CD14-positive monocyte (primary cell): ENCODE data around the gene CLDN9. TPM values are rescaled to one million over a fixed set of nuclear protein-coding genes. Genes with fewer than 3 reads are reported as not detected.

Experiments used
- DNase-seq, 3 donors: peaks; one replicate each; pipeline ENCODE4 v3.0.0-alpha.2; 2011 to 2022
- H2AFZ ChIP-seq: 2 replicates; pipeline ENCODE4 v1.6.0; 2012; ENCODE audit warnings: mild to moderate bottlenecking, low read depth, low read length, inconsistent platforms; ENCODE audit not compliant: insufficient read depth, poor library complexity, severe bottlenecking
- H3K27ac ChIP-seq, 2 donors: 1 replicate in 1 of 2; 2 replicates in 1 of 2; pipeline ENCODE4 v1.5.1; 2012 to 2013; ENCODE audit warnings: low read length in 2 of 2, control low read depth in 1 of 2, inconsistent platforms in 1 of 2, low read depth in 1 of 2, mild to moderate bottlenecking in 1 of 2
- H3K27me3 ChIP-seq, 2 donors: one replicate each; pipeline versions ENCODE4 v1.6.0 to v1.6.1; 2011 to 2013; ENCODE audit warnings: low read length in 2 of 2; ENCODE audit not compliant: control insufficient read depth in 2 of 2, insufficient read depth in 2 of 2
- H3K36me3 ChIP-seq, 2 donors: replicated peaks in 1 of 2; 1 replicate in 1 of 2; 2 replicates in 1 of 2; pipeline versions ENCODE4 v1.5.1 to v1.6.1; 2012 to 2013; ENCODE audit warnings: low read length in 2 of 2, control low read depth in 1 of 2, inconsistent platforms in 1 of 2, mild to moderate bottlenecking in 1 of 2; ENCODE audit not compliant: insufficient read depth in 2 of 2, control insufficient read depth in 1 of 2
- H3K4me1 ChIP-seq, 2 donors: 1 replicate in 1 of 2; 2 replicates in 1 of 2; pipeline versions ENCODE4 v1.5.1 to v1.6.1; 2012 to 2013; ENCODE audit warnings: low read length in 2 of 2, control low read depth in 1 of 2, inconsistent platforms in 1 of 2, mild to moderate bottlenecking in 1 of 2, moderate library complexity in 1 of 2; ENCODE audit not compliant: insufficient read depth in 2 of 2, control insufficient read depth in 1 of 2
- H3K4me2 ChIP-seq: replicated peaks from 2 replicates; pipeline ENCODE3; 2012; ENCODE audit warnings: low read length, moderate library complexity, mild to moderate bottlenecking; ENCODE audit not compliant: poor library complexity, severe bottlenecking; ENCODE audit errors: extremely low read depth
- H3K4me3 ChIP-seq, 3 experiments: fragments of 200-600 bp in 1 of 3; sonication (generic) in 1 of 3; replicated peaks in 1 of 3; 1 replicate in 2 of 3; 2 replicates in 1 of 3; pipeline ENCODE4 v1.5.1; 2011 to 2013; ENCODE audit warnings: low read length in 3 of 3, mild to moderate bottlenecking in 3 of 3, control low read depth in 2 of 3, low read depth in 2 of 3, inconsistent platforms in 1 of 3, moderate library complexity in 1 of 3
- H3K79me2 ChIP-seq: 2 replicates; pipeline ENCODE4 v1.6.0; 2012; ENCODE audit warnings: mild to moderate bottlenecking, control low read depth, inconsistent platforms, low read length, moderate library complexity; ENCODE audit not compliant: insufficient read depth
- H3K9ac ChIP-seq: 2 replicates; pipeline ENCODE4 v1.6.0; 2017; ENCODE audit warnings: low read length, mild to moderate bottlenecking; ENCODE audit not compliant: insufficient read depth, poor library complexity, severe bottlenecking
- H3K9me3 ChIP-seq, 2 donors: replicated peaks in 1 of 2; 1 replicate in 1 of 2; 2 replicates in 1 of 2; pipeline versions ENCODE4 v1.5.1 to v1.6.1; 2012 to 2013; ENCODE audit warnings: low read length in 2 of 2, control low read depth in 1 of 2; ENCODE audit not compliant: control insufficient read depth in 1 of 2, insufficient read depth in 1 of 2
- H4K20me1 ChIP-seq: 2 replicates; pipeline ENCODE4 v1.6.0; 2012; ENCODE audit warnings: mild to moderate bottlenecking, low read length, control low read depth, moderate library complexity; ENCODE audit not compliant: insufficient read depth
- H3K27ac Mint-ChIP-seq, 7 donors: one replicate each; pipeline ENCODE4 v1.8.0; 2020; ENCODE audit warnings: mild to moderate bottlenecking in 7 of 7, mixed read lengths in 7 of 7, moderate library complexity in 6 of 7, inconsistent platforms in 2 of 7
- H3K27me3 Mint-ChIP-seq, 3 donors: one replicate each; pipeline ENCODE4 v1.8.0; 2021 to 2022; ENCODE audit warnings: low read depth in 3 of 3, mild to moderate bottlenecking in 3 of 3, mixed read lengths in 3 of 3, moderate library complexity in 3 of 3, inconsistent platforms in 1 of 3
- H3K36me3 Mint-ChIP-seq, 2 donors: one replicate each; pipeline ENCODE4 v1.8.0; 2020; ENCODE audit warnings: mixed read lengths in 2 of 2, inconsistent platforms in 1 of 2, mild to moderate bottlenecking in 1 of 2
- H3K4me1 Mint-ChIP-seq: one replicate; pipeline ENCODE4 v1.8.0; 2020; ENCODE audit warnings: mild to moderate bottlenecking, mixed read lengths
- H3K4me3 Mint-ChIP-seq, 2 donors: one replicate each; pipeline ENCODE4 v1.8.0; 2020; ENCODE audit warnings: mild to moderate bottlenecking in 2 of 2, mixed read lengths in 2 of 2, moderate library complexity in 1 of 2
- H3K9me3 Mint-ChIP-seq, 7 donors: one replicate each; pipeline ENCODE4 v1.8.0; 2020 to 2022; ENCODE audit warnings: mixed read lengths in 7 of 7, mild to moderate bottlenecking in 6 of 7, moderate library complexity in 6 of 7, inconsistent platforms in 2 of 7
- WGBS: methylation state at CpG from one replicate; pipeline ENCODE4 v1.1.5; 2013; ENCODE audit warnings: missing lambda C conversion rate; ENCODE audit not compliant: insufficient coverage; 5-methylcytosine and 5-hydroxymethylcytosine counted together
- intact Hi-C, 2 donors: fragments of 100-400 bp; cut with micrococcal nuclease; formaldehyde crosslinking; loops; one replicate each; pipeline versions ENCODE4 v1.15.0 to v1.15.1; 2023
- polyA plus RNA-seq, 3 donors: library from polyadenylated mRNA; depleted of rRNA in 1 of 3; unstranded in 2 of 3; stranded (reverse) in 1 of 3; fragments of 300-500 nt in 2 of 3; fragments of >200 nt in 1 of 3; fragmentation: Illumina TruSeq in 2 of 3; gene quantifications; 1 replicate in 2 of 3; 2 replicates in 1 of 3; pipeline ENCODE4 v1.2.3, GENCODE V29; 2012 to 2021
- TF ChIP-seq, protein P1 (sequence below): fragments of 200-600 bp; IDR thresholded peaks from one replicate; pipeline ENCODE4 v1.8.0; 2022; ENCODE audit warnings: antibody characterized with exemption, mild to moderate bottlenecking

CLDN9 gene
- polyA plus RNA-seq, 3 donors = 2.1 TPM; not detected in 2

DNA sequence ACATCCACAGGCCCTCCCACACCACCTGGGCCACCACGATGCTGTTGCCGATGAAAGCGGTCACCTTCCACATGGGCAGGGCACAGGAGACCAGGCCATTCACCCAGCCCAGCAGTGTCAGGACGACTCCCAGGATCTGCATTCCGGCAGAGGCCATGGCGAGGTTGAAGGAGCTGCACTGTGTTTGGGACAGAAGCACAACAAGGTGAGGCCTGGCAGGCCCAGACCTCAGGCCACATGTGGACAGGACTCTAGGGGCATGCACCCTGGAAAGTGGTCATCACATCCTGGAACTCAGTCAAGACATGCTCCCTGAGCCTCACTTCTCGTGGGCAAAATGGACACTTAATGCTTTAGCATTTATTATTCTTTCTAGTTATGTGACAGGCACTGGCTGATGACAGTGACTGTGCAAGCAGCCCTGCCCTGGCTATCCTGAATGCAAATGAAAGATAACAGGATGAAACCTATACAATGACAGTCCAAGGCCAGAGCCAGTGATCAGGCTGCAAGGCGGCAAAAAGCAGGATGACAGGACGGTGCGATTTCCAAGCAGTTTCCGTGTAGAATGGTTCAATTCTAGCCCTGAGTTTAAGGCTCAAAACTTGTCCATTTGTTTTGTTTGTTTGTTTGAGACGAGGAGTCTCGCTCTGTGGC, 3.3 kb downstream of the CLDN9 start:
- Histone ChIP-seq H3K9ac (no peak overlapping the region), H3K4me3 (no peak overlapping the region), H3K4me1 (peaks cover 23 to 27% of the 10 kb centered on the region in 2 donors), H3K79me2 (no peaks in the 10 kb centered on the region), H3K36me3 (no peaks in the 10 kb centered on the region), H2AFZ (no peak overlapping the region), H3K9me3 (no peaks in the 10 kb centered on the region), H3K27me3 (peaks cover 0 to 51% of the 10 kb centered on the region in 2 donors), H3K4me2 (no peak overlapping the region), H4K20me1 (peaks cover 6% of the 10 kb centered on the region), H3K27ac (no peak overlapping the region)
- no peak for DNase-seq
- Mint-ChIP-seq H3K27ac (peak overlapping the region in 1 of 7 donors; percentile 27), H3K4me1 (peaks cover 22% of the 10 kb centered on the region), H3K27me3 (peaks cover 45 to 70% (median 54%) of the 10 kb centered on the region in 3 donors), H3K9me3 (peaks cover 0 to 4% (median 0%) of the 10 kb centered on the region in 7 donors), H3K36me3 (no peaks in the 10 kb centered on the region), H3K4me3 (no peak overlapping the region)
- TF ChIP-seq, protein P1, sequence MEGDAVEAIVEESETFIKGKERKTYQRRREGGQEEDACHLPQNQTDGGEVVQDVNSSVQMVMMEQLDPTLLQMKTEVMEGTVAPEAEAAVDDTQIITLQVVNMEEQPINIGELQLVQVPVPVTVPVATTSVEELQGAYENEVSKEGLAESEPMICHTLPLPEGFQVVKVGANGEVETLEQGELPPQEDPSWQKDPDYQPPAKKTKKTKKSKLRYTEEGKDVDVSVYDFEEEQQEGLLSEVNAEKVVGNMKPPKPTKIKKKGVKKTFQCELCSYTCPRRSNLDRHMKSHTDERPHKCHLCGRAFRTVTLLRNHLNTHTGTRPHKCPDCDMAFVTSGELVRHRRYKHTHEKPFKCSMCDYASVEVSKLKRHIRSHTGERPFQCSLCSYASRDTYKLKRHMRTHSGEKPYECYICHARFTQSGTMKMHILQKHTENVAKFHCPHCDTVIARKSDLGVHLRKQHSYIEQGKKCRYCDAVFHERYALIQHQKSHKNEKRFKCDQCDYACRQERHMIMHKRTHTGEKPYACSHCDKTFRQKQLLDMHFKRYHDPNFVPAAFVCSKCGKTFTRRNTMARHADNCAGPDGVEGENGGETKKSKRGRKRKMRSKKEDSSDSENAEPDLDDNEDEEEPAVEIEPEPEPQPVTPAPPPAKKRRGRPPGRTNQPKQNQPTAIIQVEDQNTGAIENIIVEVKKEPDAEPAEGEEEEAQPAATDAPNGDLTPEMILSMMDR = no peak
- WGBS = 98% methylated on average over 9 of the region's 13 CpGs
- intact Hi-C loops = loop anchor here in 1 of 2 donors (2.0 kb wide), 1 partner anchor 15 kb away; no protein-coding TSS in a partner anchor

DNA sequence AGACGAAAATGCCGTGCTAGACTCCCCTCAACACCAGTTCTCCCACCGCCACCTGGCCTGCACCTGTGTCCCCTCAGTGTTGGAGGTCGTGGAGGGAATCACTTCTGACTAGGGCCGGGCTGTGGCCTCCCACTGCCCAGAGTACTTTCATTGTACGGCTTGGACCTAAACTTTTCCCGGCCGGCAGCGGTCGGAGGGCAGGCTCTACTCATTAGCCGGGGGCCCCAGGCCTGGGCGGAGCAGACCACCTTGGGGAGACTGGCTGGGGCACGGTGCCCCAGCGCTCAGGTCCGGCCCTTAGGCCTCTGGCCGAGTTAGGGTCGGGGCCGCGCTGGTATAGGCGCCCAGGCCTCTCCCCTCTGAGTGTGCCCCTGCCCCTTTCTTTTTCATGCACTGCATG, 4.6 kb downstream of the CLDN9 start:
- no peak overlapping the region for H3K4me3 ChIP-seq
- peaks cover 38 to 57% (median 40%) of the 10 kb centered on the region in 3 donors for H3K27me3 Mint-ChIP-seq
- H2AFZ ChIP-seq = no peak overlapping the region
- H3K4me3 Mint-ChIP-seq = no peak overlapping the region
- no peaks in the 10 kb centered on the region for H3K36me3 Mint-ChIP-seq
- H3K27ac ChIP-seq = no peak overlapping the region
- H3K79me2 ChIP-seq = no peaks in the 10 kb centered on the region
- peaks cover 31% of the 10 kb centered on the region for H3K4me1 Mint-ChIP-seq
- H3K36me3 ChIP-seq = no peaks in the 10 kb centered on the region
- intact Hi-C loops = no loop called here
- H3K9me3 ChIP-seq = no peaks in the 10 kb centered on the region
- no peak overlapping the region for H3K27ac Mint-ChIP-seq
- peaks cover 20% of the 10 kb centered on the region for H4K20me1 ChIP-seq
- H3K9me3 Mint-ChIP-seq = peaks cover 0 to 6% (median 0%) of the 10 kb centered on the region in 7 donors
- peaks cover 37 to 40% of the 10 kb centered on the region in 2 donors for H3K4me1 ChIP-seq
- TF ChIP-seq, protein P1 = no peak
- no peak overlapping the region for H3K4me2 ChIP-seq
- no peak for DNase-seq
- H3K27me3 ChIP-seq = peaks cover 0 to 43% of the 10 kb centered on the region in 2 donors
- 95% methylated on average over 19 of the region's 20 CpGs for WGBS
- no peak overlapping the region for H3K9ac ChIP-seq
